GM18505 (cell line): ENCODE results near the gene SPAAR.
"Not testable (repeated sequence)": the region's sequence is repeated elsewhere in the genome, so short reads cannot be mapped to it uniquely, and the experiment has no call there.

Experiments
- ATAC-seq: cut with Tn5 transposase; IDR thresholded peaks from one replicate; pipeline ENCODE4 v1.9.1; 2021; ENCODE audit not compliant: unreplicated experiment
- POLR2A ChIP-seq: IDR thresholded peaks from 4 replicates; pipeline ENCODE4 v1.6.1; 2011; ENCODE audit warnings: borderline replicate concordance; ENCODE audit not compliant: insufficient read depth, insufficient read length; ENCODE audit errors: extremely low read depth

Gene SPAAR

DNA sequence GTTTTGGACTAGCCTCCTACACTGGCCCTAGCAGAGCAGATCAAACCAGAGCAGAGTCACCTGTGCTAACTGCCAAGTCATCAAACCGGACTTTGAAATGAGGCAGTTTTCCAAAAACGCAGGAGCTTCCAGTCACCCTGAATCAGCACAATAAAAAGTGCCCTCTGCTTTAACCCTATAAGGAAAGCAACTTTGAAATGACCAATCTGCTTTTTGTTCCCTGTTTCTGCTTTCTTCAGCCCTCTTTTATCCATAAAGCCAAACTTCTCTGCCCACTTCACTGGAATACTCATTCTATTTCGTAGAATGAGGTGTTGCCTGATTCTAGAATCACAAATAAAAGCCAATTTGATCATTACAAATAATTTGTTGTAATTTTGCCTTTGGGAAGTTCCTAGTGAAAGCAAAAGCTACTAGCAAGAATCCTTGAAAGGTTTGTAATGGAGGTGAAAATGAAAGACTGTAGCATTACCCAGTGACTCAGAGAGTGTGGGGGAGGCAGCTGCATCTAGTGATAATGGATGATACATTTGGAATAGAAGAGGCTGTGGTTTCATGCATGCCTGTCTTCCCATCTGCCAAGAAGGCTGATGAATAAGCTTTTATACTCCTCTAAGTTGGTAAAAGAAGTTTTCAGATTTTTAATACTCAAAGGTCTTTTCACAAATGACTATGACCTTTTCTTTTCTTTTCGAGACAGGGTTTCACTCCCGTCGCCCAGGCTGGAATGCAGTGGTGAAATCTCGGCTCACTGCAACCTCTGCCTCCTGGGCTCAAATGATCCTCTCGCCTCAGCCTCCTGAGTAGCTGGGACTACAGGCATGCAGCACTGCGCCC lies 14.9 kb downstream of the SPAAR start:
- TF ChIP-seq POLR2A = no peak
- no peak for ATAC-seq

DNA sequence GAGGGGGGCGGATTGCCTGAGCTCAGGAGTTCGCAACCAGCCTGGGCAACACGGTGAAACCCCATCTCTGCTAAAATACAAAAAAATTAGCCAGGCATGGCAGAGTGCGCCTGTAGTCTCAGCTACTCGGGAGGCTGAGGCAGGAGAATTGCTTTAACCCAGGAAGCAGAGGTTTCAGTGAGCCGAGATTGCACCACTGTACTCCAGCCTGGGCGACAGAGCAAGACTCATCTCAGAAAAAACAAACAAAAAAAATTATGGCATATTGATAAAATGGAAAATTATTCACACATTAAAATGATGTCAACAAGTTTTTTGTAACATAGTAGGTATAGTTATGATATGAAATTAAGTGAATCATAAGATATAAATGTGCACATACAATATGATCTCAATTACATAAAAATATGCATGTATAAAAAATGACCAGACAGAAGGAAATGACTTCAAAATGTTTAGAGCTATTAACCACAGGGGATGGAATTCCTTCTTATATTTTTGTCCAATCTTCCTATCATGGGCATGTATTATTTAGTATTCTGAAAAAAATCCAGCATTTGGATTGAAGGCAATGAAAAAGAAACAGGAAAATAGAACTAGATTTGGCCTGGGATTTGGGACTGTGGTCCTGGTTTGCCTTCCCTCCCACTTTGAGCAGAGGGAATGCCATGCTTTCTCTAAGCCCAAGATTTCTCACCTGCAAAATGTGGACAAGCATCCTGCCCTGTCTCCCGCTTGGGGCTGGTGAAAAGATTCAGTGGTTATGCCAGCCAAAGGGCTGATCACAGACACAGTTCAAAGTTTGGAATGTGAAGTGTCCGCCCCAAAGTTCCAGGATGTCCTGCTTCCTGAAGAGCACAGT lies 19.5 kb downstream of the SPAAR start:
- no peak for ATAC-seq
- TF ChIP-seq POLR2A = no peak

DNA sequence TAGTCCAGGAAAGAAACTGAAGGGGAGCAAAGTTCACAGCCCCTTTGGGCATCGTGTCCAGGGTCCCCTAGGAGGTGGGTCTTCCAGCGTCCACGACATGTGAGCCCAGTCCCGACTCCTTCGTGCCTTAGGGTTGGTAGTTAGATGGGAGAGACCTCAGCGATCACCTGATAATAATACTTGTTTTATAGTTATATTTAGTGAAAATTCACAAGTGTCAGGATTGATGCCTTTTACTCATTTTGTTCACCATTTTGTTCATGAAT lies 20.1 kb downstream of the SPAAR start:
- no peak for ATAC-seq
- no peak for TF ChIP-seq POLR2A

DNA sequence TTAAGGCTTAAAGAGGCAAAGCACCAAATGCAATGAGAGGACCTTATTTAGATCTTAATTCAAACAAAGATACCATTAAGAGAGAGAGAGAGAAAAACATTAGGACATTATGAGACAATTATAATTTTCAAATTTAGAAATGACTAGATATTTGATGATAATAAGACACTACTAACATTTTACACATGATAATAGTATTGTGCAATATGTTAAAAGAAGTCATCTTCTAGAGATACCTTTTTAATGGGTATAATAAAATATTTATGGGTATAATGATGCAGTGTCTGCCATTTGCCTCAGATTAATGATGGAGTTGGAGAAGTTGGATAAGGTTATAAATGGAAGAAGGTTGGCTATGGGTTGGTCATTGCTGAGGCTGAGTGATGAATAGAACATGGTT lies 21.2 kb downstream of the SPAAR start:
- no peak for ATAC-seq
- TF ChIP-seq POLR2A = no peak

DNA sequence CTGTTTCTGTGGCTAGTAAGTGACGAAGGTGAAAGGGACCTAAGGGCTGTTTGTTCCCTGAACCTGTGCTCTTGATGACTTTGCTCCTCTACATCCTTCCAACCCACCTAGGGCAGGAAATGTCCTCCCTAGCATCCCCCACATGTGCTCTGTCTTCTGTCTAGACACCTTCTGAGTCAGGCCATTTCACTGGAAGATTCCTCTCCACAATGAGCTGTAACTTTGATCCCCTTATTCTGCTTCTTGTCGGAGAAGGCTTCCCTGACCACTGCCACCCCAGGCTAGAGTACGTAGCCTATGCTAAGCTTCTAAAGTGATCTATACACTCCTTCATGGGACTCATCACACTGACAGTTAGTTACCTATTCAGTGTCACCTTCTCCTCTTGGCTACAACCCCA lies 21.7 kb downstream of the SPAAR start:
- no peak for TF ChIP-seq POLR2A
- no peak for ATAC-seq

DNA sequence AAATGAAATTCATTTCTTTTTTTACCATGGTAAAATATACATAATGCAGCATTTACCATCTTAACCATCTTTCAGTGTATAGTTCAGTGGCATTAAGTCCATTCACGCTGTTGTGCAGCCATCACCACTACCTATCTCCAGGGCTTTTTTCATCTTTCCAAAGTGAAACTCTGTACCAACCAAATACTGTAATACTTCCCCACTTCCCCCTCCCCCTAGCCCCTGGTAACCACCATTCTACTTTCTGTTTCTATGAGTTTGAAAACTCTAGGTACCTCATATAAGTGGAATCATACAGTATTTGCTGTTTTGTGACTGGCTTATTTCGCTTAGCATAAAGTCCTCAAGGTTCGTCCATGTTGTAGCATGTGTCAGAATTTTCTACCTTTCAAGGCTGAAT lies 23.4 kb downstream of the SPAAR start:
- ATAC-seq = no peak
- no peak for TF ChIP-seq POLR2A

DNA sequence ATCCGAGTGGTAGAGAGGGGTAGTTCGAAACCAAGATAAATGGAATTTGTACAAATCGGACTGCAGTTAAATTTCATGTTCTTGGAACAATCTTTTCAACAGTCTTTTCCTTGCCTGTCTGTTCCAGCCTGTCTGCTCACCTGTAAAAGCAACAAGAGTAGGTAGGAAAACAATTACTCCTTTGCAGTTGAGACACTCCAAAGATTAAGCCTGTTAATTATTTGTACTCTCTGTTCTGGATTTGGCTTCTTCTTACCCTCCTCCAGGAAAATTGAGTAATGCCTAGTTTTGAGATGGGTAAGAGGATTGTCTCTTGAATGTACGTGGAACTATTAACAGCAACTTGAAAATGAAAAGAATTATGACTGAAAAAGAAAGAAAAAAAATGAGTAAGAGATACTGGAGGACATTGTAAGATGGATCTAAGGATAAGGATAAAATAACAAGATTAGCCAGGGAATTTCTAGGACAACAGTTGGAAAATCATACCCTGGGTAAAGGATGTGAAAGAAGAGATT lies 24.3 kb downstream of the SPAAR start:
- TF ChIP-seq POLR2A = no peak

DNA sequence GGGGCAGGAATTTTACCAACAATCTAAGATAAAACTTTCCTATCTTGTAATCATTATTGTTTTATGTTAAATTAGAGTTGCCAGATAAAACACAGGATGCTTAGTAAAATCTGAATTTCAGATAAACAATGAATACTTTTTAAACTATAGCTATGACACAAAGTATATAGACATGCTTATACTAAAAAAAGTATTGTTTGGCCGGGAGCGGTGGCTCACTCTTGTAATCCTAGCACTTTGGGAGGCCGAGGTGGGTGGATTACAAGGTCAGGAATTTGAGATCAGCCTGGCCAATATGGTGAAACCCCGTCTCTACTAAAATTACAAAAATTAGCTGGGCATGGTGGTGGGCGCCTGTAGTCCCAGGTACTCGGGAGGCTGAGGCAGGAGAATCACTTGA lies 24.8 kb downstream of the SPAAR start:
- not testable (repeated sequence) for ATAC-seq

More for the DNA sequence above, 24.3 kb downstream of the SPAAR start:
- ATAC-seq = no peak

DNA sequence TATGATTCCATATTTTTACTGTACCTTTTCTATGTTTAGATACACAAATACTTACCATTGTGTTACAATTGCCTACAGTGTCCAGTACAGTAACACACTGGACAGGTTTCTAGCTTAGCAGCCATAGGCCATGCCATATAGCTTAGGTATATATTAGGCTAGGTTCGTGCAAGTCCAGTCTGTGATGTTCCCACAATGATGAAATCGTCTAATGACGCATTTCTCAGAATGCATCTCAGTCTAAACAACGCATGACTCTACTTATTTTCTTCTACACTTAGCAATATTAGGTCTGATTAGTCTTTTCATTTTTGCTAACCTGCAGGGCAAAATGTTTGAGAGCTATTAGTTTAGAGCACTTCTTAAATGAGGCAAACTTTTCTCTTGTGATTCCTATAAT lies 26.0 kb downstream of the SPAAR start:
- no peak for TF ChIP-seq POLR2A
- ATAC-seq = no peak

DNA sequence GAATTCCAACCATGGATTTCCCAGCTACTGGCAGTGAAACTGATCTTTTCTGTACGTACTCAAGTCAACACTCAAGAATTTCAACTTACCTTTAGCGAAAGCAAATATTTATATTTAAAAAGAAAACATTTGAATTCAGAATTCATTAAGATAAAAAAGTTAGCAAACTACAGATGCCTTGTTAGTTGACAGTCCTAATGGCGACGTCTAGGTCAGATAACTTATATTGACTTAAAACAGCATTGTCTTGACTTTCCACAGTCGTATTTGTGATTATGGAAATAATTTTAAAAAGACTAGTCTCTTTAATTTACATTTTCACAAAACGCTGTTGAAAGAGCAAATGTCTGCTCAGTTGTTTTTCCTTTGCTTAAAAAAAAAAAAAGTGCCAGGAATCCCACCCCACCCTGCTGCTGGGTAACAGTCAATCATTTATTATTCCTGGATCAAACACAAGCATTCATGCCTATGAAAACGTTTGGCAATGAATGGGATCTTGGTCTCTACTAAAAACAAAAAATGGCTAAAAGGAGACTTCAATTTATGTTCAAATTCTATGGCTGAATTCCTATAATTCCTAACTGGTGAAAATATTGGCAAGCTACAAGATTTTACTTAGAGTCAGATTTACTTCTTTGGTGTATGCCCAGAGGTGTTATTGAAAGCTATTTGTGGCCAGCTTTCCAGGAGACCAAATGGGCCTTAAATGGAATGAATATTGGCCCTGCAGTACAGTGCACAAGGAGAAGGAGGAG lies 26.6 kb downstream of the SPAAR start:
- ATAC-seq = no peak
- no peak for TF ChIP-seq POLR2A

DNA sequence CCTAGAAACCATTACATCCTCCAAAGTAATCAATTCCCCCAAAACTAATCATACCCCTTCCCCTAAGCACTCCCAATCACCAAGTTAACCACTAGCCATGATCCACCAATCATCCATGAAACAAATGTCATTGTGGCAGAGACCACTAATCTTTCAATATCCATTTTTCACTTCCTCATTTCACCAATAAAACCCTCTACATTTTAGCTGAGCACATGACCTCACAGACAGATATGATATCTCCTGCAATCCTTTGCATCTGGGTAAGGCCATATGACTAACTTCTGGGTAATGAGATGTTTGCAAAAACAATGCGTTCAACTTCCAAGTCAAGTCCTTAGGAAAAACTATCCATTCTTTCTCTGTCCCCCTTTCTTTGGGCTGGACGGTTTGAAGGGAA lies 27.9 kb downstream of the SPAAR start:
- no peak for TF ChIP-seq POLR2A
- ATAC-seq = no peak

DNA sequence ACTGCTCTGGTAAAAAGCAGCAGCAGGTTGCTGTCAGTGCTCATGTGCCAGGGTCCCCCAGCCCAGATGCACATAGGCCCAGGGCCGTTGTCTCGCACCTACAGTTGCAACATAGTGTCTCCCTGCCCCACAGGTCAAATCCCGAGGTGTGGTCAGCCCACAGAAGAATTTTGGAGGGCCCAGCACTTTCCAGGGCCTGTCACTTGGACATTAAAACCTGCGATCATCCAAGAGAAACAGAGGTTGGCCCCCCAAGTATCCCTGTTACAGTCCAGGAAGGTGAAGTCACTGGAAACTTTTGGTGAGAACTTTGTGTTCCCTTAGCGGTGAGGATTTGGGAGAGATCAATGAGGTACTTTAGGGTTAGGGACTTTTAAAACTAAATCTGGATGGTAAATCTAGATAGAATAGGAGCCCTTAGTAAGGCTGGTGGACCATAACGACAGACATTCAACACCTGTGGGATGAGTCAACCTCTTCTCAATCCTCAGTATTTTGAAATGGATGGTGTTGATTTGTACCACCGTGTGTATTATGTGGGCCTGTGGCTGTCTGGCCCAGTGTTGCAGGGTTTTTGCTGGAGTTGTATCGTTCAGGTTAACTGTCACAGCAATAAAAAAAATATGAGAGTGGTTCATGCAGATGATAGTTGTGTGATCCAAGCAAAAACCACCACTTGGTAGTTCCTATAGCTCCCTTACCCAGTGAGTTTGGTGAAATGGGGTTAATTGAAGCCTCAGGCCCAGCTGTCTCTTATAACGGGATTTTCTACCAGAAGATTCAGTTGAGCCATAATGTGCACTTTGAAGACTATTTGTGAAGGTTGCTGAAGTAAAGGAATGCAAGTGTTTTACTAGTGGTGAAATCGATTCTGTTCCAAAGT lies 29.4 kb downstream of the SPAAR start:
- TF ChIP-seq POLR2A = no peak
- no peak for ATAC-seq
